GM06990 (cell line): ENCODE data around the gene LRBA.
A peak's percentile ranks its signal among the peaks of the same experiment; 100 is the strongest.

ENCODE experiments used
- DNase-seq: peaks from one replicate; pipeline ENCODE4 v3.0.0-alpha.2; 2011; ENCODE audit not compliant: insufficient read length; ENCODE audit errors: extremely low read depth
- H3K27me3 ChIP-seq: replicated peaks from 2 replicates; pipeline ENCODE4 v1.6.0; 2011; ENCODE audit warnings: low read length; ENCODE audit not compliant: control insufficient read depth, insufficient read depth
- H3K36me3 ChIP-seq: 2 replicates; pipeline ENCODE4 v1.5.1; 2011; ENCODE audit warnings: low read length; ENCODE audit not compliant: control insufficient read depth, insufficient read depth
- H3K4me3 ChIP-seq: replicated peaks from 2 replicates; pipeline ENCODE4 v1.5.1; 2011; ENCODE audit warnings: low read depth, mild to moderate bottlenecking, control low read depth, low read length
- CTCF ChIP-seq: IDR thresholded peaks from 2 replicates; pipeline ENCODE4 v1.5.1; 2011; ENCODE audit warnings: low read length, control low read depth, mild to moderate bottlenecking, inconsistent platforms; ENCODE audit not compliant: insufficient read depth, poor library complexity, severe bottlenecking

Gene LRBA

GRCh38 chr4:151012820-151013219 lies 2.3 kb downstream of the LRBA start:
- no peak for DNase-seq
- peak overlapping the region; percentile 95 for H3K4me3 ChIP-seq
- TF ChIP-seq CTCF: no peak
- H3K27me3 ChIP-seq: no peaks in the 10 kb centered on the region
- H3K36me3 ChIP-seq: no peaks in the 10 kb centered on the region

GRCh38 chr4:151012376-151012775 lies 2.7 kb downstream of the LRBA start:
- DNase-seq: no peak
- H3K36me3 ChIP-seq: no peaks in the 10 kb centered on the region
- H3K4me3 ChIP-seq: peak overlapping the region; percentile 95
- TF ChIP-seq CTCF: no peak
- no peaks in the 10 kb centered on the region for H3K27me3 ChIP-seq

- Histone ChIP-seq H3K4me3 (no peak overlapping the region), H3K27me3 (no peaks in the 10 kb centered on the region), H3K36me3 (no peaks in the 10 kb centered on the region; the same call in none of the 2 replicates)
- DNase-seq: no peak
- TF ChIP-seq CTCF: no peak
Measured at GRCh38 chr4:151004222-151004621, 10.9 kb downstream of the LRBA start.

GRCh38 chr4:151000747-151001429 lies 14.2 kb downstream of the LRBA start:
- Histone ChIP-seq H3K27me3 (no peaks in the 10 kb centered on the region), H3K36me3 (no peaks in the 10 kb centered on the region; the same call in none of the 2 replicates), H3K4me3 (no peak overlapping the region)
- no peak for TF ChIP-seq CTCF
- DNase-seq: no peak

GRCh38 chr4:150999086-150999485 lies 16.0 kb downstream of the LRBA start:
- Histone ChIP-seq H3K4me3 (no peak overlapping the region), H3K27me3 (no peaks in the 10 kb centered on the region), H3K36me3 (no peaks in the 10 kb centered on the region; the same call in none of the 2 replicates)
- no peak for TF ChIP-seq CTCF
- DNase-seq: no peak
